ENCODE data around the gene CEND1. TPM values are rescaled to one million over a fixed set of nuclear protein-coding genes. Genes with fewer than 3 reads are reported as not detected.

CEND1 gene
- total and polyA plus RNA-seq, 2 of the 13 experiments (the other 11 are each of a cell fraction or from before 2014, with no cell fraction given), result not detected

GRCh38 chr11:796565-797295 lies 6.8 kb upstream of the CEND1 start (continued):
- TF ChIP-seq ZBTB37 (CRISPR knock-in tag; IDR thresholded peaks at IDR 0.05), result 0 out of 2 replicates have a peak, but pooled peaks have one; percentile 31
- no peak for TF ChIP-seq ZNF513 (CRISPR knock-in tag; conservative IDR thresholded peaks at IDR 0.05)
- no peak for TF ChIP-seq IKZF4 (CRISPR knock-in tag; IDR thresholded peaks at IDR 0.05; ENCODE audit: borderline replicate concordance, low read depth, not compliant biosample characterization)
- peak; percentile 70 for TF ChIP-seq HDAC1 (CRISPR knock-in tag; IDR thresholded peaks at IDR 0.05)
- TF ChIP-seq ZBTB25 (CRISPR knock-in tag; IDR thresholded peaks at IDR 0.05), result no peak
- TF ChIP-seq REXO4 (CRISPR knock-in tag; IDR thresholded peaks at IDR 0.05; ENCODE audit: borderline replicate concordance), result no peak
- TF ChIP-seq MBD4 (IDR thresholded peaks at IDR 0.05; ENCODE audit: borderline replicate concordance, low read length), result no peak
- TF ChIP-seq ARNT2 (CRISPR knock-in tag; IDR thresholded peaks at IDR 0.05; ENCODE audit: low read depth), result no peak
- no peak for TF ChIP-seq ZSCAN12 (CRISPR knock-in tag; IDR thresholded peaks at IDR 0.05)
- no peak for TF ChIP-seq JUN (CRISPR knock-in tag; IDR thresholded peaks at IDR 0.05)
- TF ChIP-seq ZNF274 (CRISPR knock-in tag; IDR thresholded peaks at IDR 0.05), result no peak
- peak; percentile 17; the same call in 1 of the 2 replicates for TF ChIP-seq HOXA3 (CRISPR knock-in tag; IDR thresholded peaks at IDR 0.05)
- TF ChIP-seq SNAPC4 (CRISPR knock-in tag; IDR thresholded peaks at IDR 0.05), result 0 out of 2 replicates have a peak, but pooled peaks have one; percentile 65
- no peak for TF ChIP-seq SP5 (CRISPR knock-in tag; IDR thresholded peaks at IDR 0.05; ENCODE audit: borderline replicate concordance, low read depth)
- no peak for TF ChIP-seq NFIB (CRISPR knock-in tag; IDR thresholded peaks at IDR 0.05; ENCODE audit: borderline replicate concordance)
- no peak for TF ChIP-seq CSRNP1 (CRISPR knock-in tag; IDR thresholded peaks at IDR 0.05)
- TF ChIP-seq KLF15 (CRISPR knock-in tag; IDR thresholded peaks at IDR 0.05; ENCODE audit: borderline replicate concordance), result no peak
- no peak for TF ChIP-seq IRF2 (CRISPR knock-in tag; IDR thresholded peaks at IDR 0.05)

Data from HepG2 (cell line).